Measurements from ENCODE around the gene POTEI.
"Not testable (repeated sequence)": the region's sequence is repeated elsewhere in the genome, so short reads cannot be mapped to it uniquely, and the experiment has no call there.

POTEI gene

DNA sequence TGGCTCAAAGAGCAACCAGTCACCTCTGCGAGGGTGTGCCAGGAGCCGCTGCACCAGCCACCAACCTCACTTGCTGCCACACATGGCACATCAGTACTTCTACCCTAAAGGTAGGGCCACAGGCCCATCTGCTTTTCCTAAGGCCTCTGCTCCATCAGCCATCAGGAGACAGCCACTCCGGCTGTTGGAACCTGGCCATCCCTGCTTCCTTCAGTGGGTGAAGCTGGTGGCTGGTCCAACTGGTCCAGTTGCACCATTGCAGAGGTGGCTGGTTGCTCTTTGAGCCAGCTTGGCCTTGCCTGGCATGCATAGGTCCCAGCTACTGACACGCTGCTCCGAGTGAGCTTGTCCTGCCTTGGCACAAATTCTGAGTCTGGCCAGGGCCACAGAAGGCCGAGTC lies 53.7 kb downstream of the POTEI start:
- not testable (repeated sequence) for DNase-seq (ENCODE audit: low read depth, low spot score)

DNA sequence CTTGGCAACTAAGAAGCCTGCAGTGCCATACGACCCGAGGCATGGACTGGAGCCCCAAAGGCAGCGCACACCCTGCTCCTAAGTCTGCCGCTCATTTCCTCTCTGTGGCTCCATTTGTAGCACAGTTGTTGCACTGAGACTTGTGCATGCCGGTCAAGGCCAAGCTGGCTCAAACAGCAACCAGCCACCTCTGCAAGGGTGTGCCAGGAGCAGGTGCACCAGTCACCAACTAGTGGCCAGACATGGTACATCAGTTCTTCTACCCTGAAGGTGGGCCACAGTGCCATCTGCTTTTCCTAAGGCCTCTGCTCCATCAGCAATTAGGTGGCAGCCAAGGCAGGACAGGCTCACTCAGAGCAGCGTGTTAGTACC lies 54.4 kb downstream of the POTEI start:
- DNase-seq (ENCODE audit: low read depth, low spot score), result not testable (repeated sequence)

DNA sequence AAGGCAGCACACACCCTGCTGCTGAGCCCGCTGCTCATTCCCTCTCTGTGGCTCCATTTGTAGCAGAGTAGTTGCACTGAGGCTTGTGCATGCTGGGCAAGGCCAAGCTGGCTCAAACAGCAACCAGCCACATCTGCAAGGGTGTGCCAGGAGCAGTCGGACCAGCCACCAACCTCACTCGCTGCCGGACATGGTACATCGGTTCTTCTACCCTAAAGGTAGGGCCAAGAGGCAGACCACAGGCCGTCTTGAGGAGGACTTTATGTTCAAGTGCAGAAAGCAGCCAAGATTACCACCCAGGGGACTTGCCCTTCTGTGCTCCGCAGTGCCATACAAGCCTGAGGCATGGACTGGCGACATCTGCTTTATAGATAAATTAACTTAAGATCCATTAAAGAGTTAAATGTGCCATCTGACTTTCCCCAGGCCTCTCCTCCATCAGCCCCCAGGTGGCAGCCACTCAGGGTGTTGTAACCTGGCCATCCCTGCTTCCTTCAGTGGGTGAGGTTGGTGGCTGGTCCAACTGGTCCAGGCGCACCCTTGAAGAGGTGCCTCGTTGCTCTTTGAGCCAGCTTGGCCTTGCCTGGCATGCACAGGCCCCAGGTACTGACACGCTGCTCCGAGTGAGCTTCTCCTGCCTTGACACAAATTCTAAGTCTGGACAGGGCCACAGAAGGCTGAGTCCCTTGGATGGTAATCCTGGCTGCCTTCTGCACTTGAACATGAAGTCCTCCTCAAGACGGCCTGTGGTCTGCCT lies 55.0 kb downstream of the POTEI start:
- DNase-seq (ENCODE audit: low read depth, low spot score), result not testable (repeated sequence)

DNA sequence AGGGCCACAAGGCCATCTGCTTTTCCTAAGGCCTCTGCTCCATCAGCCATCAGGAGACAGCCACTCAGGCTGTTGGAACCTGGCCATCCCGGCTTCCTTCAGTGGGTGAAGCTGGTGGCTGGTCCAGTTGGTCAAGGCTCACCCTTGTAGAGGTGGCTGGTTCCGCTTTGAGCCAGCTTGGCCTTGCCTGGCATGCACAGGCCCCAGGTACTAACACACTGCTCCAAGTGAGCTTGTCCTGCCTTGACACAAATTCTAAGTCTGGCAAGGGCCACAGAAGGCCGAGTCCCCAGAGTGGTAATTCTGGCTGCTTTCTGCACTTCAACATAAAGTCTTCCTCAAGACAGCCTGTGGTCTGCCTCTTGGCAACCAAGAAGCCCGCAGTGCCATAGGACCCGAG lies 56.2 kb downstream of the POTEI start:
- not testable (repeated sequence) for DNase-seq (ENCODE audit: low read depth, low spot score)

DNA sequence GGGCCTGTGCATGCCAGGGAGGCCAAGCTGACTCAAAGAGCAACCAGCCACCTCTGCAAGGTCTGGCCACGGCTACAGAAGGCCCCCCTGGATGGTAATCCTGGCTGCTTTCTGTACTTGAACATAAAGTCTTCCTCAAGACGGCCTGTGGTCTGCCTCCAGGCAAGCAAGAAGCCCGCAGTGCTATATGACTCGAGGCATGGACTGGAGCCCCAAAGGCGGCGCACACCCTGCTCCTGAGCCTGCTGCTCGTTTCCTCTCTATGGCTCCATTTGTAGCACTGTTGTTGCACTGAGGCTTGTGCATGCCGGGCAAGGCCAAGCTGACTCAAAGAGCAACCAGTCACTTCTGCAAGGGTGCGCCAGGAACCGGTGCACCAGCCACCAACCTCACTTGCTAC lies 57.3 kb downstream of the POTEI start:
- not testable (repeated sequence) for DNase-seq (ENCODE audit: low read depth, low spot score)

DNA sequence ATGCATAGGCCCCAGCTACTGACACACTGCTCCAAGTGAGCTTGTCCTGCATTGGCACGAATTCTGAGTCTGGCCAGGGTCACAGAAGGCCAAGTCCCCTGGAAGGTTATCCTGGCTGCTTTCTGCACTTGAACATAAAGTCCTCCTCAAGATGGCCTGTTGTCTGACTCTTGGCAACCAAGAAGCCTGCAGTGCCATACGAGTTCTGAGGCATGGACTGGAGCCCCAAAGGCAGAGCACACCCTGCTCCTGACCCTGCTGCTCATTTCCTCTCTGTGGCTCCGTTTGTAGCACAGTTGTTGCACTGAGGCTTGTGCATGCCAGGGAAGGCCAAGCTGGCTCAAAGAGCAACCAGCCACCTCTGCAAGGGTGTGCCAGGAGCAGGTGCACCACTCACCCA lies 57.9 kb downstream of the POTEI start:
- DNase-seq (ENCODE audit: low read depth, low spot score), result not testable (repeated sequence)

DNA sequence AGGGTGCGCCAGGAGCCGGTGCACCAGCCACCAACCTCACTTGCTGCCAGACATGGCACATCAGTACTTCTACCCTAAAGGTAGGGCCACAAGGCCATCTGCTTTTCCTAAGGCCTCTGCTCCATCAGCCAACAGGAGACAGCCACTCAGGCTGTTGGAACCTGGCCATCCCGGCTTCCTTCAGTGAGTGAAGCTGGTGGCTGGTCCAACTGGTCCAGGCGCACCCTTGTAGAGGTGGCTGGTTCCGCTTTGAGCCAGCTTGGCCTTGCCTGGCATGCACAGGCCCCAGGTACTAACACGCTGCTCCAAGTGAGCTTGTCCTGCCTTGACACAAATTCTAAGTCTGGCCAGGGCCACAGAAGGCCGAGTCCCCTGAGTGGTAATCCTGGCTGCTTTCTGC lies 58.8 kb downstream of the POTEI start:
- not testable (repeated sequence) for DNase-seq (ENCODE audit: low read depth, low spot score)

DNA sequence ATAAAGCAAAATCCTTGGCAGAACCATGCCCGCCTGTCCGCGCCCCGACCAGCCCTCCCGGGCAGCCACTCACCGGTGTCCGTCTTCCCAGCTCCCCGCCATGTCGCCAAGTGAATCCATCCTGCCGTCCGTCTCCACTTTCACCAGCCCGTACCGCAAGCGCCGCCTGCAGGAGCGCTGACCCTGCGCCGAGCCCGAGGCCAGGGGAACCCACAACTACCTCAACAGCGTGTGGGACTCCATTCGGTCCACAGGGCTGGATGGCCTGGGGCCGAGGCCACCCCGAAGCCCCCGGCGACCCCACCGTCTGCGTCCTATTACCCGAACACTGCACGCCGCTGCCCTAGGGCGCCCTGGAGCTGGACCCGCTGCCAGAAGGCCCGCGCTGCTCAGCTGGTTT lies 81.5 kb downstream of the POTEI start:
- not testable (repeated sequence) for DNase-seq (ENCODE audit: low read depth, low spot score)

DNA sequence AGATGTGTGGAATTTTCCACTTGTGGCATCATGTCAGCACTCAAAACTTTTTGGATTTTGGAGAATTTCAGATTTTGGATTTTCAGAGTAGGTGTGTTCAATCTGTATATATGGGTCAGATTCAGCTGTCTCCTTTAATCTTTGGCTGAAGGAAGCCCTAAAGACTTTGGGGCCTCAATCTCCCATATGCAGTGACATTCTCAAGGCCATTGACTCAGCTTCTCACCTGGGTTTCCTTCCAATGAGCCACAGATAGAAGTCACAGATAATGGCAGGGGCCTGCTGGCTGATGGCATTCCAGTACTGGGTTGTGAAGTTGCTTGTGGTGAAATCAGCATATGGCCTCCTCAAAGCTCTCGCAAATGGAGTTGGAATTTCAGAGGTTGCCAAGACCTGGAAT lies 90.3 kb downstream of the POTEI start:
- DNase-seq (ENCODE audit: low read depth, low spot score), result not testable (repeated sequence)

DNA sequence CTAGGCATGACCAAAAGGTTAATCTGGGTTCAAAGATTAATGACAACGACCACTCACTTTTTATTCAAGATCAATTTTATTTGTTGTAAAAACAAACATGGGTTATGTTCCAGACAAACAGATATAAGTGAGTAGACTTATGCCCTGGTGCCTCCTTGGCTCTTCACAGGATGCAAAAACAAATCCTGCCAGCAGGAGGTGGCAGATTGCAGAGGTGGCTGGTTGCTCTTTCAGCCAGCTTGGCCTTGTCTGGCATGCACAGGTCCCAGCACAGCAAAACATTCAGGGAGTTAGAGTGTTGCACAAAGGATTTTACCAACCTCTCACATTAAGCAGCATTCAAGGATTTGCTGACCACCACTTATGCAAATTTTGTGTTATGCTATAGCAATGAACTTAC lies 92.4 kb downstream of the POTEI start:
- not testable (repeated sequence) for DNase-seq (ENCODE audit: low read depth, low spot score)
